GM20431 (cell line): ENCODE data around the gene SRRD.
"Not testable (repeated sequence)": the region's sequence is repeated elsewhere in the genome, so short reads cannot be mapped to it uniquely, and the experiment has no call there.

Experiments used
- in situ Hi-C: fragments of 300-500 bp; cut with MseI, MboI; formaldehyde crosslinking; loops from one replicate; pipeline ENCODE4 v1.15.0; 2020; ENCODE audit warnings: low sequenced_read_pairs; ENCODE audit not compliant: unreplicated experiment

Gene SRRD, protein sequence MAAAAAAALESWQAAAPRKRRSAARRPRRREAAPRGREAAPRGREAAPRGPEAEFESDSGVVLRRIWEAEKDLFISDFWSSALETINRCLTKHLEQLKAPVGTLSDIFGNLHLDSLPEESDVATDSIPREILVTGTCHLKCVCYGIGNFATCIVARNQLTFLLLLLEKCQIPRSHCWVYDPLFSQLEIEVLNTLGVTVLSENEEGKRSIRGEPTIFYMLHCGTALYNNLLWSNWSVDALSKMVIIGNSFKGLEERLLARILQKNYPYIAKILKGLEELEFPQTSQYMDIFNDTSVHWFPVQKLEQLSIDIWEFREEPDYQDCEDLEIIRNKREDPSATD

DNA sequence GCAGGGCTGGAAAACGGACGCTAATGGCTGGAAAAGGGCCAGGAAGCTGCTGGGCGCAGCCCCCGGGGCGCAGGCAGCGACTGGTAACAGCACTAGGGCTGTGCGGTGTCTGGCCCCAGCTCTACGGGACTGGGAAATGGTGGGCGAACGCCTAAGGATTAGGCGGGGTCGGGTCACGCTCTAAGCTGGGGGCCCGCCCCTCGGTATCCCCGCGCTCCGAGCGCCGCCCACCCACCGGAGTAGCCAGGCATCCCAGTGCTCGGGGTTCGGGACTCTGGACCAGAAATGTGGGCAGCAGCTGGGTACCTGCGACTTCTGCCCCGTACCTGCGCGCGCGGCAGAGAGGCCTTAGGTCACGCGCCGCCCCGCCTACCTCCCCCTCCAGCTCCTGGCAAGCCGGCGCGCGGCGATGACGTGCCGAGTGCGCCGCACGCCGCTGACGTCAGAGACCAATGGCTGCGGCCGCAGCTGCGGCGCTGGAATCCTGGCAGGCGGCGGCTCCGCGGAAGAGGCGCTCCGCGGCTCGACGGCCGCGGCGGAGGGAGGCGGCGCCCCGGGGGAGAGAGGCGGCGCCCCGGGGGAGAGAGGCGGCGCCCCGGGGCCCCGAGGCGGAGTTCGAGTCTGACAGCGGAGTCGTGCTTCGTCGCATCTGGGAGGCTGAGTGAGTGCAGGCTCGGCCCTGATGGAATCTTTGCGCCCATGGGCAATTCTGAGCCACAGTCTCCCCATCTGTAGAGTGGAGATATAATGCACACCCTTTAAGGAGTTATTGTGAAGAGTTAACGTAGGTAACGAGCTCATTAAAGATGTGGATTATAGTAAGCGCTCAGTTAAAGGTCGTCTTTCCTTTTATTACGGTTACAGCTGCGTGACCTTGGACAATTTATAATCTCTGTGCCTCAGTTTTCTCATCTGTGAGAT, at the start of gene SRRD, which contains the start of gene HPS4:
Gene SRRD (plus strand): TSS at position 439 of the 921 bp plus-strand sequence. CDS start 14 bp downstream, at position 453.
Gene HPS4 (minus strand): TSS at position 345 of the 921 bp plus-strand sequence. CDS start 2,021 bp downstream, outside the sequence.
- in situ Hi-C loops: no loop called here

DNA sequence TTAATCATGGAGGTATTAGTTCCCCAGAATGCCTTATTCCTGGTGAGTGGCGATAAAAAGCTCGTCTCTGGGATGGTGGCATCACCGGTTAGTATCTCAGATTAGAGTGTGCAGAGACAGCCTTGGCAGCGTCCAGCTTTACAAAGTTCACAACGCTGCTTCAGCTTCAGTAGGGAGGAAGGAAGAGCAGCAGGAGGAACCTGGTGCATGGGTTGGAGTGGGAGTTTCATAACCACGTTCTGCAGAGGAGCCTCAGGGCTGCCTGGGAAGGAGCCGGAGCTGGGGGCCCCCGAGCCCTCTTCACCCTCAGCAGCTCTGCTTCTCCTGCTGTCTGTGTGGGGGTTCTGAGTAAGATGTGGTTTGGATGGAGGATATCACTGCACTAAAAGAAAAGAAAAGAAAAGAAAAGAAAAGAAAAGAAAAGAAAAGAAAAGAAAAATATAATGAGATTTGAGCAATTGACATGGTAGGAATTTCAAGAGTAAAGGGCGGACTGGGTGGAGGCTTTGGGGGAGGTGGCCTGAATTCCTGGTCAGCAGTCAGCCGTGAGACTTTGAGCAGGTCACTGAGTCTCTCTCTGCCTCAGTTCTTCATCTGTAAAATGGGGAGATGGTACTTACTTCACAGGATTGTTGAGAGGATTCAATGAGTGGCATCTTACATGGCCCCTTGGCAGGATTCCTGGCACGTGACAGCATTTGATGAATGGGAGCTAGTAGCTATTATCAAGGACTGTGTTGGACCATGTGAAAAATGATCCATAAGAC, 48.2 kb upstream of the SRRD start:
- in situ Hi-C loops: no loop called here

DNA sequence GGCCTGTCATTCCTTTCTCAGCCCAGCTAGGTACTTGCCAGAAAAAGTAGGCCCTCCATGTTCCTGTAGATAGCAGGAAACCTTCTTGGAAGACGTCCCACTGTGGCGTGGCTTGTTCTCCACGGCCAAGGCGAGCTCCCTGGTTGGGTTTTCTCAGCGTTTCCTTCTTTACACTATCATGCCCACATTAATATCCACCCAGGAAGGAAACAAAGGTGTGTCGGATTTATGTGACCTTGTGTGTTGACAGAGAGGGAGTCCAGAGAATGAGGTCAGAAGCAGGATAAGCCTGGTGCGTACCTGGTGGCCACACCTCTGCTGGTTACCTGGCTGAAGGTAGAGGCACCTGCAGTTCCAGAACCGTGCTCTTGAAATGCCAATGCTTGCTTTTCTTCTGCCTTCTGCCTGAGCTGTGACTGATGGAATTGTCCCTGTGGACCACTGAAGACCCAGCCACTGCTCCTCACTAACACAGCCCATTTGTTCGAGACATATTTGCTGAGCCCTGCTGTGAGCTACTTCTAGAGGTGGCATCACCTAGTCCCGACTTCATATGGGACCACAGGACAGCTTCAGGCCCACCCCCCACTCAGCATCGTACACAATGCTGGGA, 46.7 kb upstream of the SRRD start:
- in situ Hi-C loops: no loop called here

DNA sequence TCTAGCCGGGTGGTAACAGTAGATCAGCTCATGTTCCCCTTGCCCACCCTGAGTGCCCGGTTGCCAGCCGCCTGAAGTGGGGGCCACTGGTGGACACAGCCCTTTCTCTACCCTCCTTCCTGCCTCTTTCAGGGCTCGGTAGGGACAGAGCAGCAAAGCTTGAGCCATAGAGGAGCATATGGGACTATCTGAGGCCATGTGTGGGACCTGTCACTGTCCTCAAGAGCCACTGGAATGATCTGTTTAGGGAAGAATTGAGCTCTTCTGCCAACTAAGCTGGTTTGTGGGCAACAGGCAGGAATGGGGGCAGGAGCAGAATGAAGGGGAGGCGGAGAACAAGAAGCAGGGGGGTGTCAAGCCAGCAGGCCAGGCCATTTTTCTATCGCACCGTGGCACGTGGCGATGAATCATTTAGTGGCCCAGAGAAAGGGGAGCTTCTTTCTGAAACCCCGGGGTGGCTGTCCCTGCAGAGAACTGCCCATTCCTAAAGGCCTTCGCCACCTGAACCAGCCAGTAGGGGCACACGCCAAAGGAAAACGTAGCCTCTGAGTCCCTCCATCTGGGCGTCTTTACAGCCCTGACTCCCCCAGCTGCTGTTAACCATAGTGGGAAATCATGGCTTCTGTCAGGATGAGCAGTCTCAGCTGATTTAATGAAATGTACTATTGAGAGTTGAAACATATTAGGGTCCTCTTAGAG, 45.8 kb upstream of the SRRD start:
- in situ Hi-C loops: no loop called here

DNA sequence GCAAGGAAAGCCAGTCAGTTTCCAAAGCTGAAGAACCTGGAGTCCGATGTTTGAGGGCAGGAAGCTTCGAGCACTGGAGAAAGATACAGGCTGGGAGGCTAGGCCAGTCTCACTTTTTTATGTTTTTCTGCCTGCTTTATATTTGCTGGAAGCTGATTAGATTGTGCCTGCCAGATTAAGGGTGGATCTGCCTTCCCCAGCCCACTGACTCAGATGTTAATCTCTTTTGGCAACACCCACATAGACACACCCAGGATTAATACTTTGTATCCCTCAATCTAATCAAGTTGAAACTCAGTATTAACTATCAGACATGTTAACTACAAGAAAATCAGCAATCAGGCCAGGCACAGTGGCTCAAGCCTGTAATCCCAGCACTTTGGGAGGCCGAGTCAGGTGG, 44.9 kb upstream of the SRRD start:
- in situ Hi-C loops: not testable (repeated sequence)

DNA sequence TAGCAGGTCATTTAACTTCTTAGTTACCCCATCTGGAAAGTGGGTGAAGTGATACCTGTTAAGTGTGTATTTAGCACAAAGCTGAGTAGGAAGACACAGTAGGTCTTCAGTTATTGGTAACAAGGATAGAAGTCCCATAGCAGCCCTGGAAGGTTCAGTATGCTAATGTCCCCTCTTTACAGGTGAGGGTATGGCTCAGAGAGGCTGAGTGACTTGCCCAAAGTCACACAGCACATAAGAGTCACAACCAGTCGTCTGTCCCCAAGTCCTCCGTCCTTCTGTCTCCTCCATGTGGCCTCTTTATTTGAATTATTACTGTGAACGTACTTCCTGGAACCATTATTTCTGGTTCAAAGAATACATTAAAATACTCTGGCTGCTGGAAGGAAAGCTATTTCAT, 44.1 kb upstream of the SRRD start:
- in situ Hi-C loops: no loop called here

DNA sequence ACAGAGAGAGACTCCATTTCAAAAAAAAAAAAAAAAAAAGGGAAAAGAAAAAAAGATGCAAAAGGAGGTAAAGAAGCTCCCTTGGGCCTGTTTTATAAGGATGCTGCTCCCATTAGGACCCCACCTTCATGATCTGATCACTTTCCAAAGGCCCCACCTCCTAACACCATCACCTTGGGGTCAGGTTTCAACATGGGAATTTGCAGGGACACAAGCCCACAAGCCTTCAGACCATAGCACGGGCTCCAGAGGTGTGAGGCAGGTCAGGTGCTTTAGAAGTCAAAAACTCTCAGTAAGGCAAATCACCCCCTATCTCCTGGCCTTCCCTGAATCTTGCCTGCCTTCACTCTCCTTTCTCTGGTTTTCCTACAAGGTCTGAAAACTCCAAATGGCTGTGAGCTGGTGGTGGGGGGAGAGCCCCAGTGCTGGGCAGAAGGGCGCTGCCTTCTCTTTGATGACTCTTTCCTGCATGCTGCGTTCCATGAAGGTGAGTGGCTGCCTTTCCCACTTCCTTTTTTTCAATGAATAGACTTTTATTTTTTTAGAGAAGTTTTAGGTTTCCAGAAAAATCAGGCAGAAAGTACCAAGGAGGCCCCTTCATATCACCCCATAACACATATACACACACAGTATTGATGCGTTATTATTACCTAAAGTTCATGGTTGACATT, 41.5 kb upstream of the SRRD start:
- in situ Hi-C loops: no loop called here

DNA sequence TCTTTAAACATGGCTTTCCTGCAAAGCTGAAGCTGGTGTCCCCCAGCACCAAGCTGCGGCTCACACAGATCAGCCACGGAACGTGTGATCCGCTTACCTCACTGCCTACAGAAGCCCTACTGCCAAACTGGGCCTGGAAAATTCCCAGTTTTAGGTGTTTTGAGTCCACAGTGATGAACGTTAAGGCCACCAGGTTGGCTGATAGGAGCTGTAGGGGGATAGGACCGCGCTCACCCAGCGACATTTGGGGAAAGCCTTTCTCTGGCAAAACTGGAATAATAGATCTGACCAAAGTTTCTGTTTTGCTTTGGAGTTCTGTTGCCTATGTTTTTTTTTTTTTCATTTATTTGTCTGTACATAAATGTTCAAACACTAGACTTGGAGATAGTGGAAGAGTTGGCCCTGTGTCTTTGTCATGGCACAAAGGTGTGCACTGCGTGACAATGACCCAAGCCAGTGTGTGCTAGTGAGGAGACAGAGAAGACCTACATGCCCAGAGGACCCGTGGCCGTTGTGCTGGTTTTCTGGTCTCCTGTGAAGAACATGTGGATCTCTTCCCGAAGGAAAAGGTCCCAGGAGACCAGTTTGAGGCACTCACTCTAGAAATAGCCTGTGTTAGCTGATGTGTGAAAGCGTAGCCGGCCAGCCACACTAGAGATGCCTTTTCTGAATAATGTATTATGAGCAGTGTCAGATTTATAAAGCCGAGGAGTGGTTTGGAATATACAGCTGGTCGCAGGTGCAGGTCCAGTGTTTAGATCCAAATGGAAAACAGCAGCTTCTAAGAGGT, 39.6 kb upstream of the SRRD start:
- in situ Hi-C loops: no loop called here

DNA sequence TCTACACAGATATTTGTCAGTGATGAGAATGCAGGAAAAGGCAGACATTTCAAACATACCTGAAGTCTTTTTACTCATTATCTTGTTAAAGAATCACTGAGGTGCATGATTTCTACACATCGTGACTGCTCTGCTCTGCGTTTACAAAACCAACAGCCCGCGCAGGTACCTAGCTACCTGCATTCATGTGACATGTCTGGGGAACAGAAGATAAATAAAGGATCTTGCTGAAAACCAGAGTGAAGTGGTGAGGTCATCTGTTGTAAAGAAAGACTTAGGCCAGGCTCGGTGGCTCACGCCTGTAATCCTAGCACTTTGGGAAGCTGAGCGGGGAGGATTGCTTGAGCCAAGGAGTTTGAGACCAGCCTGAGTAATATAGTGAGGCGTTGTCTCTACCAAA, 38.9 kb upstream of the SRRD start:
- in situ Hi-C loops: no loop called here

DNA sequence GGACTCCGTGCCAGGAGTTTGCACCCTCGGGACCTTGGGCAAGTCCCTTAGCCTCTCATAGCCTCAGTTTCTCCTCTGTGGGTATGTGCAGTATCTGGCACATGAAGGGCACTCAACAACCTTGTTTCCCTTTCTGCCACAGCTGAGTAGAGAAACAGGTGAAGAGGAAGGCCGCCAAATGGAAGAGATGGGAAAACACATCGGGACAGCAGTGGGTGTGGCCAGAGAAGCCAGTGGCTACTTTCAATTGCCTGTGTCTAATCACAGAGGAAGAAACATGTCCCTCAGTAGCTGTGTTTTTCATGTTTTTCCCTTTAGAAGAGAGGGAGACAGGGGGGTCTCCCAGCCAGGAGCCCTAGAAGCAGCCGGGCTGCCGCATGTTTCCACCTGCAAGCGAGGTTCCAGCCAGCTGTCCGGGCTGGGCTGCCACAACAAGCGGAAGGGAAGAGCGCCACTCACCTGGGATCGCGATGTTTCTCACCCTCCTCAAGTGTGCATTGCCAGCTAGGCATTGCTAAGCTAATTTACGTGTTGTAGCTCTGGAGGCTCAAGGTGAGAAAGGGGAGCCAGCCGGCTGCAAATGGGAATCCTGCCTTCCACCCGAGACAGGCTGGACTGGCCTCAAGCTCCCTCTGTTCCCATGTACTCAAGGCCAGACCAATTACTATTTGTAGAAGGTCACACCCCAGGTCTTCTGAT, 38.0 kb upstream of the SRRD start:
- in situ Hi-C loops: no loop called here

DNA sequence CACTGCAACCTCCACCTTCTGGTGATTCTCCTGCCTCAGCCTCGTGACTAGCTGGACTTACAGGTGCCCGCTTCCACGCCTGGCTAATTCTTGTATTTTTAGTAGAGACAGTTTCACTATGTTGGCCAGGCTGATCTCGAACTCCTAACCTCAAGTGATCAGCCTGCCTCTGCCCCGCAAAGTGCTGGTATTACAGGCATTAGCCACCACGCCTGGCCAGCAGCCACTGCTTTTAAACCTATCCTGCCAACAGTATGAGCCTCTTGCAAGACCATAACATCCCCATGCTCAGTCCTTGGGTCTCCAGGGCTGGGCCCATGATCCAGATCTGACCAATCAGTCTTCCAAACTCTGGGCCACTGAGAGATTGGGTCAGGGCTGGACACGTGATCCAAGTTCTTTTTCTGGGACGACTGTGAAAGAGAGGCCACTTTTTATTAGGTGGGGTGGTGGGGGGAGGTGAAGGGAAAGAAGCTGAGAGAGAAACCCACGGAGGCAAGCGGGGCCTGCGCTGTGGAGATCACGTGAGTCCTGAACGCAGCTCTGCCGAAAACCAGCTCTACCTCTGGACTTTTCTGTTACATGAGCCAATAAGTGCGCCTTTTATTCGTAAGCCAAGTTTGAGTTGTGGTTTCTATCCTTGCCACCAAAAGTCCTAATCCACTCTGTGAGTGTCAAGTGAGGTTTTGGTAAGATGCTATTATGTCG, 36.7 kb upstream of the SRRD start:
- in situ Hi-C loops: no loop called here

DNA sequence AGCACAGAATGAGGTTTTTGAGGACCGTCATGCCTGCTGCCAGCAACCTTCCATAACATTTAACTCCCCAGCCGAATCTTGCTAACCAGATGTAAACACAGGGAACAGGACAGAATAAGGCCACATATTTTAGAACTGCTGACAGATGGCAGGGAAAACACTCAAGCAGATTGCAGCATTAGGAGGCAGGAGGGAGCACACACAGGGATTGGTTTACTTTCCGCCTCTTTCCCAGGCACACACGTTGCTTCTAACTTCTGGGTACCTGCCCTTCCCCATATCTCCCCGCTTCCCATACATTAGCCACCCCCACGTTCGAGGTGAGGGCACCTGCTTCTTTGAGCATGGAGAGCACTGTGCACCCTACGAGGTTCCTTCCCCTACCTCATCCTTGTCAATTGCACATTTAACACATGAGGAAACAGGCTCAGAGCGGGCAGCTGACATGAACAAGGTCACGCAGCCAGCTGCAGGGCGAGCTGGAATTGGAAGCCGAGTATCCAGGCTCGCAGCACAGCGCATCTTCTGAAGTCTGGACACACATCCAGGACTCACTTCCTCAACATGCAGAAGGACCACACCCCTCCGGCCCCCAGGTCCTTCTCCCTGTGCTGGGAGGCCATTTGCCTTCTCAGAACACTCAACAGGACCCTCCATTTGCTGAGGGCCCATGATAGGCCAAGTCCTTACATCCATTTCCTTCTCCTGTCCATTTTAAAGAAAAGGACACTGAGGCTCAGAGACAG, 35.9 kb upstream of the SRRD start:
- in situ Hi-C loops: no loop called here

DNA sequence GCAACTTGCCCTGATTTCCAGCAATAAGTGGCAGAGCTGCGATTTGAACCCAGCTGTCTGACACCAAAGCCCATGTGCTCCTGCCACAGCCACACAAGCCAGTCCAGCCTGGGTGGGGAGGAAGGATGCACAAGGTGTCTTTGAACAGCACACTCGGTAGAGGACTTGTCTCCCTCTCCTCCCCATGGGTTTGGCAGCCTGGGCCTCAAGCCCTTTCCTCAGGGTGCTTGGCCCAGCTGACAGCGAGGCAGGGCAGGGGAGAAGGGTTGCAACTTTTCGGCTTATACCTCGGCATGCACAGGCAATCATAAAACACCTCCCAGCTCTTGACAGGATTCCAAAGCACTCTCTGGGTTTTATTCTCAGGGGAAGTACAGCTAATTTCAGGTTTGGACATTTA, 35.3 kb upstream of the SRRD start:
- in situ Hi-C loops: no loop called here

DNA sequence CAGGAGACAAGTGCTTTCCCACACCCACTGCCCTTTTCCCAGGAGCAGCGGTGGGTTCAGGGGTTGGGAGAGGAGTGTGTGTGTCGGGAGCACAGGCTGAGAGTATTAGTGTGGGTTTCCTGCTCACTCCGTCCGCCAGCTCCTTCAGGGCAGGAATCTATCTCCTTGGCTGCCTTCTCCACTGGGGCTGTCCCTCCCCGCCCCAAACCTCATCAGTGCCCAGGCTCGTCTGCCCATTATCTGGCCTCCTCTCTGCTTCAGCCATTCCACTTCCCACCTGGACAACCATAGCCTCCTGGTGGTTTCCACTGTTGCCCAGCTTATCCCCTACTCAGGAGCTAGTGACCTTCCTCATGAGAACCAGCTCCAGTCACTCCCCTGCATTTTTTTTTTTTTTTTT, 34.7 kb upstream of the SRRD start:
- in situ Hi-C loops: no loop called here

DNA sequence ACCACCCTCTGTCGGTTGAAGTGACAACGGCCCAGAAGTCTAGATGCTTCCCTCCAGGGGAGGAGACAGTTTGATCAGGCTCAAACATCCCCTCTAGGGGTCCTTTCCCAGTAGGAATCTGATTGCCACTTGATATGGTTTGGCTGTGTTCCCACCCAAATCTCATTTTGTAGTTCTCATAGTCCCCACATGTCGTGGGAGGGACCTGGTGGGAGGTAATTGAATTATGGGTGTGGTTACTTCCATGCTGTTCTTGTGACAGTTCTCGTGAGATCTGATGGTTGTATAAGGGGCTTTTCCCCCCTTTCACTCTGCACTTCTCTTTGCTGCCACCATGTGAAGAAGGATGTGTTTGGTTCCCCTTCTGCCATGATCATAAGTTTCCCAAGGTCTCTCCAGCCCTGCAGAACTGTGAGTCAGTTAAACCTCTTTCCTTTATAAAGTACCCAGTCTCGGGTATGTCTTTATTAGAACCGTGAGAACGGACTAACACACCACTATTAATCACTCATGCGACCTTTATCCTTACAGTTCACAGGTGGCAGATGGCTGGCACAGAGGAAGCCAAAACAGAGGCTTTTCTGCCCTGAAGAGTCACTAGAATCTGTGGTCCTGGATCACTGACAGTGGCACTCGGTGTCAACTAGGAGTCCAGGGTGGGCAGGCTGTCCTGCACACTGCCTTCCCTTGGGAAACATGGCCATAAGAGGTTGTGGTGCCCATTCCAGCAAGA, 33.1 kb upstream of the SRRD start:
- in situ Hi-C loops: loop anchor here (10.0 kb wide), 1 partner anchor 56 kb away; no protein-coding TSS in a partner anchor
